ENCODE data around the gene IBA57.
A peak's percentile ranks its signal among the peaks of the same experiment; 100 is the strongest.

Gene IBA57

GRCh38 chr1:228165372-228166169 is at the start of gene IBA57:
TSS of gene IBA57 (plus strand) at chr1:228165804. CDS start at chr1:228165817, 13 bp downstream.
- peak; percentile 99 to 100 for DNase-seq (ENCODE audit: low read depth in 1 of 2, low spot score in 1 of 2)
- no peak for TF ChIP-seq JUND (IDR thresholded peaks at IDR 0.05; ENCODE audit: low read depth)
- in situ Hi-C loops (cut with HindIII; ENCODE audit: low pct_unique_long_range_greater_than_20kb, low sequenced_read_pairs), result no loop called here

DNA sequence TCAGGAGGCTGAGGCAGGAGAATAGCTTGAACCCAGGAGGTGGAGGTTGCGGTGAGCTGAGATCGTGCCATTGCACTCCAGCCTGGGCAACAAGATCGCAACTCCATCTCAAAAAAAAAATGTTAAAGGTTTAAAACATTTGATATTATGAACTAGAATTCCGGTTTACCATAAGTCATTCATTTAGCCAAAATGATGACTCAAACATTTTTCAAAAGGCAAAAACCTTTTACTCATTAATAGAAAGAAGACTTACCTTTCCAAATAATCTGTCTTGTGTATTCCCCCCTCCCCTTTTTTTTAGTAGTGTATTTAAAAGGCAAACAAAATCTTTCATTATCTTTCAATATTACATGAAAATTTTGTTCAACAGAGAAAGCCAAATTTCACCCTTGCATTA is 48.3 kb upstream of the IBA57 start:
- in situ Hi-C loops (cut with HindIII; ENCODE audit: low pct_unique_long_range_greater_than_20kb, low sequenced_read_pairs), result no loop called here
- DNase-seq (ENCODE audit: low read depth in 1 of 2, low spot score in 1 of 2), result no peak
- TF ChIP-seq JUND (IDR thresholded peaks at IDR 0.05; ENCODE audit: low read depth), result no peak

GRCh38 chr1:228118040-228118439 is 47.6 kb upstream of the IBA57 start:
- DNase-seq (ENCODE audit: low read depth in 1 of 2, low spot score in 1 of 2), result no peak
- in situ Hi-C loops (cut with HindIII; ENCODE audit: low pct_unique_long_range_greater_than_20kb, low sequenced_read_pairs), result no loop called here
- TF ChIP-seq JUND (IDR thresholded peaks at IDR 0.05; ENCODE audit: low read depth), result no peak

- in situ Hi-C loops (cut with HindIII; ENCODE audit: low pct_unique_long_range_greater_than_20kb, low sequenced_read_pairs), result no loop called here
- no peak for TF ChIP-seq JUND (IDR thresholded peaks at IDR 0.05; ENCODE audit: low read depth)
- DNase-seq (ENCODE audit: low read depth in 1 of 2, low spot score in 1 of 2), result no peak
Measured at GRCh38 chr1:228120351-228120750, 45.3 kb upstream of the IBA57 start.

- no peak for DNase-seq (ENCODE audit: low read depth in 1 of 2, low spot score in 1 of 2)
- TF ChIP-seq JUND (IDR thresholded peaks at IDR 0.05; ENCODE audit: low read depth), result no peak
- in situ Hi-C loops (cut with HindIII; ENCODE audit: low pct_unique_long_range_greater_than_20kb, low sequenced_read_pairs), result no loop called here
Measured at GRCh38 chr1:228120857-228121489, 44.6 kb upstream of the IBA57 start.

- TF ChIP-seq JUND (IDR thresholded peaks at IDR 0.05; ENCODE audit: low read depth), result no peak
- no peak for DNase-seq (ENCODE audit: low read depth in 1 of 2, low spot score in 1 of 2)
- in situ Hi-C loops (cut with HindIII; ENCODE audit: low pct_unique_long_range_greater_than_20kb, low sequenced_read_pairs), result no loop called here
Measured at GRCh38 chr1:228122921-228123441, 42.6 kb upstream of the IBA57 start.

- no peak for TF ChIP-seq JUND (IDR thresholded peaks at IDR 0.05; ENCODE audit: low read depth)
- in situ Hi-C loops (cut with HindIII; ENCODE audit: low pct_unique_long_range_greater_than_20kb, low sequenced_read_pairs), result no loop called here
- no peak for DNase-seq (ENCODE audit: low read depth in 1 of 2, low spot score in 1 of 2)
Measured at GRCh38 chr1:228123505-228123904, 42.1 kb upstream of the IBA57 start.

DNA sequence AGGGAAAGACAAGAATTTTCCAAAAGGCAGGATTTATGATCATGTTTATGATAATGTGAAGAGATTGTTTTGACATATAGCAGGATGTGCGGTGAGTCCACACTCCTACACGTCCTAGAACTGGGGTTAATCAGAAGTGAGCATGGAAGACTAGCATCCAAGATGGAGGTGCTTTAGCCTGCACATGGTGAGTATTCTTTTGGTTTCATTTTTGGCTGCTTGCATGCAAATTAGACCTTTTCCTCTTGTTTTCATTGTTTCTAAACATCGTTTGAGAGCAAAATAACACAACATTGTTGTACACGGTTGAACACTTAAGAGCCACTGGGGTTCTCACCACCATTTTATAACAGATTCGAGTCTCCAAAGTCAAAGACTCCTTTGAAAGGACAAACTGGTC is 40.4 kb upstream of the IBA57 start:
- DNase-seq (ENCODE audit: low read depth in 1 of 2, low spot score in 1 of 2), result no peak
- in situ Hi-C loops (cut with HindIII; ENCODE audit: low pct_unique_long_range_greater_than_20kb, low sequenced_read_pairs), result no loop called here
- no peak for TF ChIP-seq JUND (IDR thresholded peaks at IDR 0.05; ENCODE audit: low read depth)

DNA sequence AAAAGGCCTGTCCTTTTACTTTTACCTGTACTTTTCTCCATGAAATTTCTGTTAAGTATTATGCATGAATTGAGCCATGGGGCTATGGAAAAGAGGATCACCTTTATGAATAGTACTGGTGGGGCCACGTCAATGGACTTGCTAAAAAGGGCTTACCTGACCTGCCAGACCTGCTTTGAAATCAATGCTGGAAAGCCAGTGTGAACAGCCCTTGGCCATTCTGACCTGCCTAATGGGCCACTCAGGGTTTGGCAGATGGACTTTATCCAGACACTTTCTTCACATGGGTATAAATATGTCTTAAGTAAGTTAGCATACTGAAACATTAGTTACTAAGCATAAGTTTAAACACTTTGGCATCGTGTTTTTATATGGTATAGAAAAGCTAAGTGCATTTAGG is 33.8 kb upstream of the IBA57 start:
- peak in 1 of 2 experiments; percentile 47 for DNase-seq (ENCODE audit: low read depth in 1 of 2, low spot score in 1 of 2)
- TF ChIP-seq JUND (IDR thresholded peaks at IDR 0.05; ENCODE audit: low read depth), result no peak
- in situ Hi-C loops (cut with HindIII; ENCODE audit: low pct_unique_long_range_greater_than_20kb, low sequenced_read_pairs), result no loop called here

GRCh38 chr1:228134591-228134990 is 31.0 kb upstream of the IBA57 start:
- no peak for TF ChIP-seq JUND (IDR thresholded peaks at IDR 0.05; ENCODE audit: low read depth)
- in situ Hi-C loops (cut with HindIII; ENCODE audit: low pct_unique_long_range_greater_than_20kb, low sequenced_read_pairs), result no loop called here
- DNase-seq (ENCODE audit: low read depth in 1 of 2, low spot score in 1 of 2), result no peak

DNA sequence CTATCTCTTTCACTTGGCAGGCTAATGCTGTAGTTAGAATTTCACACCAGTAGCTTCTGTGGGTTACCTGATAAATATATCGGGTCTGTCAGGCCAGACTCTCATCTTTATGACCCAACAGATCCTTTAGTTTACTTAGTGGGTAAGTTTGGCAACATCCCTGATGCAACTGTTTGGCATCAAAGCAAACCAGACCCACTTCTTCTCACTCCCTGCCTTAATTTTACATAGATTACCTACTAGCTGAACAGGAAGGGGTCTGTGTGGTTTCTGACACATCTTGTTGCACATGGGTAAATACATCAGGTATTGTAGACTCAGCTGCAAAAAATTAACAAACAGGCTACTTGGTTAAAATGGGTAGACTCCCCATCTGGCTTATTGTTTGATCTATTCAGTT is 28.7 kb upstream of the IBA57 start:
- DNase-seq (ENCODE audit: low read depth in 1 of 2, low spot score in 1 of 2), result no peak
- TF ChIP-seq JUND (IDR thresholded peaks at IDR 0.05; ENCODE audit: low read depth), result no peak
- in situ Hi-C loops (cut with HindIII; ENCODE audit: low pct_unique_long_range_greater_than_20kb, low sequenced_read_pairs), result no loop called here

GRCh38 chr1:228139406-228139930 is 26.1 kb upstream of the IBA57 start:
- no peak for TF ChIP-seq JUND (IDR thresholded peaks at IDR 0.05; ENCODE audit: low read depth)
- in situ Hi-C loops (cut with HindIII; ENCODE audit: low pct_unique_long_range_greater_than_20kb, low sequenced_read_pairs), result no loop called here
- no peak for DNase-seq (ENCODE audit: low read depth in 1 of 2, low spot score in 1 of 2)
